NCI-H1092 (cell line): ENCODE results near the gene TNS1.

ENCODE experiments used
- DNase-seq: peaks from one replicate; lab custom pipeline; 2025; lab: John Stamatoyannopoulos, UW

Gene TNS1

DNA sequence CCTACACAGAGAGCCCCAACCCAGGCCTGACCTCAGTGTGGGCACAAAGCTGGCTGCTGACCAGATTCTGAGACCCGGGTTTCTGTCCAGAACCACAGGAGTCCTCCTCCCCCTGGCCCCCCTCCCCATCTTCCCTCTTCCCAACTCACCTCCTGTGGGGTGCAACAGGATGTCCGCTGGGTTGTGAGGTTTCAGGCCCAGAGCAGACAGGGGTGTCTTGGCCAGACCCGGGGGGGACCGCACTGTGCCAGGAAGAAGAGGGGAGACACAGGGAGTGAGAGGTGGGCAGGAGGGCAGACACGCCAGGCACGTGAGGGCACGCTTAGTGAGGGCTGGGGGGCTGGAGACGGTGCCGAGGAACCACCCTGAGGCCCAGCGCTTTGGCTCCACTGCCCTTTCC lies 171.5 kb downstream of the TNS1 start:
- no peak for DNase-seq

DNA sequence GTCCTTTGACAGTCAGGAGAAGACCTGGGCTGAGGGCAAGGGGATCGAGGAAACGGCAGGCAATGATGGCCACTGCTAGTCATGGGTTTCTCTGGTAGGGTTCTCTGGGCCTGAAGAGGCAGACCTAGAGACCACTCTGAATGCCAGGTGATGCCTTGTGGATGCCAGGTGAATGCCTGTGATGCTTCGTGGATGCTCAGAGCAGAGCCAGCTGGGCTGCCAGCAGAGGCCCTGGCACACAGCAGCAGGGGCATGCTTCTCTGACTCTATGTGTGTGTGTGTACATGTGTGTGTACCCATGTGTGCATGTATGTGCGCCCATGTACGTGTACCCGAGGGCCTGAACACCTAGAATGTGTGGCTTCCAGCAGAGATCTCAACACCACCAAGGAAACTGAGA lies 172.0 kb downstream of the TNS1 start:
- DNase-seq = no peak

DNA sequence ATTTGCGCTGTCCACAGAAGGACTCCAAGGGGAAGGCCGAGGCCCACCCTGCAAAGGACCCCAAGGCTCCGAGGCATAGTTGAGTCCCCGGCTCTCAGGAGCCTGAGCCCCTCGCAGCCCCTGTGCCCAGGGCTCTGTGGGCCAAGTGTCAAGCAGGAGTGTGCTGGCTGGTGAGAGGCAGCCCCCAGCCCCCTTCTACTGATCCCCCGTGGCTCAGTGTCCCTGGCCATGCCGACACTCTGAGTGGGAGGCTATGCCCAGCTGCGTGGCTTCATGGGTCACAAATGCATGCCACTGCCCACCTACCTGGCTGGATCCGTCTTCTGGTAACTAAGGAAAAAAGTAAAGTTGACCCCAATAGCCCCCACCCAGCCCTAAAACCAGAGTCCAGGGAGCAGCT lies 172.7 kb downstream of the TNS1 start:
- DNase-seq = no peak

DNA sequence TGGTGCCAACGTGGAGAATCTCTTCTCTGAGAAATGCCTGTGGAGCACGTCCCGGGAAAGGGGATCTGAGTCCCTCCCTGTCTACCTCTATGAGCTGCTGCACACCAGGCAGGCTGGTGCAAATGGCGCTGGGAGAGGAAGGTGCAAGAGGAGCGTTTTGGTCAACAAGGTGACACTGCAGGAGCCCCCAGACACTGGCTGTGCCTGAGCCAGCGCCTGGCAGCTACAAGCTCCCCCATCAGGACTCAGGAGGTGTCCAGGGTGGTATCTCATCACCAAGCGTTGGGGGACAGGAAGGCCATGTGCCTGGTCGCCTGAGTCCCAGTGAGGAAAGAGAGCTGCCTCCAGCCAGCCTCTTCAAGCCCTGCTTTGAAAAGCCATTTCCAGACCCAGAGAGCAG lies 173.4 kb downstream of the TNS1 start:
- no peak for DNase-seq

DNA sequence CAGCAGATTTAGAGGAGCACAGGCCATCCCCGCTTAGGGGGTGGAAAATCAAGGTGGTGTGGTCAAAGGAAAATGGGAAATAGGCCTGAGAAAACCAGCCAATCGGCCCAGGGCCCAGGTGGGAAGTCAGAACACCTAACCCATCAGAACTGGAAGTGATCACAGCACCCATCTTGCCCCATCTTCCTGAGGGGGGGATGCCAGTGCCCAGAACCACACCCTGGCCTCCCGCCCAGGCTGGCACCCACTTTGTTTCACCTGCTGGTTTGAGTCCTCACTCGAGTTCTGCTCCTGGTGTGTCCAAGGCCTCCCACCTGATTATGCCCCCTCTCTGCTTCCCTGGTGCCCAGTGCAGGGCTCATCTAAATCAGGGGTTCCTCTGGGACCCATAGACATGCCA lies 174.5 kb downstream of the TNS1 start:
- no peak for DNase-seq

DNA sequence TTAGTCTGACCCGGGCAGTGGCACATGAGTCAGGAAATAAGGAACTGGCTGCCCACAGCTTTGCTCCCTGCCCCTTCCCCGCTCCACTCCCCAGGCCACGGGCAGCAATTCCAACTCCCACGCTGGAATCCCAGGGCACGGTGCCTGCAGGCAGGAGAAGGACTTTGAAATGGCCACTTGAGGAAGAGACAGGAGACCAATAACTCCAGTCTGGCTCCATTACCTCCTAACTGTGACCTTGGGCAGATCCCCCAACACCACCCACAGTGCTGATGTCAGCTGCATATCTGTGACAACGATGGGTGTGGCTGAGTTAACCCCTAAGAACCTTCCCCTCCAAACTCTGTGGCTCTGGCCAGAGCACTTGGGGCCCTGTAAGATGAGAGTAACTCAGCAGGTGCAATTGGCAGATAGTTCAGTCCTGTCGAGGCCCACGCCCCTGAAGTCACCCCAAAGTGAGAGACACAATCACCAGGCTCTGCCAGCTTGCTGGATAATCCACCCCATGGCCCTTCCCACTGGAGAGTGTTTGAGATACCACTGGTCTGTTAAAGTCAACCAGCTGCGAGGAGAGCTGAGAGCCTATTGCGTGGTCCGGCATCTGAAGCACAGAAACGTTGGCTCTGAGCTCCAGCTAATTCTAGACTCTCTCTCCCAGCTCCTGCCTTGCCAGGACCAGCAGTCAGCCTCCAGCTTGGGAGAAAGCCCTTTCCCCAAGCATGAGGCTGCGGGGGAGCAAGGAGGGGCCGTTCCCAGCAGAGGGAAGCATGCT lies 175.2 kb downstream of the TNS1 start:
- DNase-seq = no peak

DNA sequence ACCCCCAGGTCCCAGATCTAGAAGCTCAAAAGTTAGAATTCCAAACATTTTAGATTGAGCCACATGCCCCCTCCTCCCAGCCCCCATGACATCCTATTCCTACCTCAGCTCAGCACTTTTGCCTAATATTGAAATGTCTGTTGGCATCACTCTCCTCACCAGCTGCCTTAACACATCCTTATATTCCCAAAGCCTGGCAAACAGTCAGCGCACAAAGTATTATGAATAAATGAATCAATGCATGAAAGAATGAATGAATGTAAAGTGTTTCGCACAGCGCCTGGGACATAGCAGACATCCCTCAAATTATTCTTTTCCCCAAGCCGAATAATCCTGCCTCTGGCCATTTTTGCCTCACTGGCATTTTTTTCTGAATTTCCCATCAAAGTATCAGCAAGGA lies 175.8 kb downstream of the TNS1 start:
- DNase-seq = no peak

DNA sequence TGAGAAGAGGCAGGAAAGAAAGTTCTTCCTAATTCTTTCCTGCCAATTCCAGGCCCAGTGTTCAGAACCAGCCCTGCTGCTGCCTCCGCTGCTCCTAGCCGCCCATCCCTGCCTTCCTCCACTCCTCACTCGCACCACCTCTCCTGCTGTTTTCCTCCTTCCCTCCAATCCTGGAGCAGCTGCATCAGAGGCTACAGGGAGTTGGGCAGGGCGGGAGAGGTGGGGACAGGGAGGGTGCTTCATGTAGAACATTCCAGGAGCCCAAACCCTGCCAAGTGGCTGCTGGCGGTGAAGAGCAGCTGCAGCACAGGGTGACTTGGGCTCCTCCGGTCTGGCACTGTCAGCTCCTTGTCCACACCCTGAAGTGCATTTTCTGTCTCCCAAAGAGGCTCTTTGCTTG lies 176.3 kb downstream of the TNS1 start:
- no peak for DNase-seq

DNA sequence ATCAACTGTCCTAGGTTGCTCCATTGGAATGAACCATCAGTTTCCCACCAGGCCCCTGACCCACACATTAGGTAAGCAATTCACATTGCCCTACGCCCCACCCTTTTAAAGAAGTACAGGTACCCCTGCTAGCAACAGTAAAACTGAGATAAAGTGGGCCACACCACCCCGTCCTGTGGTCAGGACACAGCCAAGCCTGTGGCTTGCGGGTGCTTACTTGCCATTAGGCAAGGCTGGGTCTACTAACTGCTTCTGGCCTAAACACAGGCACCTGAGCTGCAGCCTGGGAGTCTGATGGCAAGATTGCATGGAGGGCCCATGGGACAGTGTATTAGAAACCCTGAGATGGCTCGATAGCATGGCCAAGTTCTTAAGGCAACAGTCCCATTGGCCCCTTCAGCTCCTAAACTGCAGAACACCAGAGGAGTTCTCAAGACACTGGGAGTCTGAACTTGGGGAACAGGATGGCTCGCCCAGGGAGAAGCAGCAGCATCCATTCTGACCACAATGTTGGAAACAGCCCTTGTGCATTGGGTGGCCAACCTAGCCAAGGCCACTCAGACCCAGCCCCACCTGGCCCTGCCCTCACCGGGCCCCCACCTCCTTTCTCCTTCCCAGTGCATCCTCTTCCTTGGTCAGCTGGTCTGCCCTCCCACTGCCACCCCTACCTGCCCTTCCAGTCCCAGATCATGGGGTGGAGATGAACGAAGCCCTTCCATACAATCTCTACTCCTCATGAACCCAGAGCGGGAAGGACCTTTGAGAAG lies 177.1 kb downstream of the TNS1 start:
- DNase-seq = no peak

DNA sequence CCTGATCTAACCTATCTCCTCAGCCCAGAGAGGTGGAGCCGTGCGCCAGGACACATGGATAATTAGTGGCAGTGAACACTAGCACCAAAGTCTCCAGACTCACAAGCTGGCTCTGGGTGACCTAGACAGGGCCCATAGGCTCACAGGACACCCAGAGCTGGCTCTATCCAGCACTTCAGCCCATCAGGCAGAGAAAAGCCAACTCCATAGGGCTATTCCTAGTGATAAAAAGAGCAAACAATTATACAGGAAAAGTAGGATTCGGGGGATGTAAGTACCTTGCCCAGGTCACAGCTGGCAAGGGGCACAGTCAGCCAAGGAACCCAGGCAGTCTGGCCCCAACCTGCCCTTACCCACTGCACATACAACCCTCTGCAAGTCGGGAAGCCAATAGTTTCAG lies 178.6 kb downstream of the TNS1 start:
- DNase-seq = no peak

DNA sequence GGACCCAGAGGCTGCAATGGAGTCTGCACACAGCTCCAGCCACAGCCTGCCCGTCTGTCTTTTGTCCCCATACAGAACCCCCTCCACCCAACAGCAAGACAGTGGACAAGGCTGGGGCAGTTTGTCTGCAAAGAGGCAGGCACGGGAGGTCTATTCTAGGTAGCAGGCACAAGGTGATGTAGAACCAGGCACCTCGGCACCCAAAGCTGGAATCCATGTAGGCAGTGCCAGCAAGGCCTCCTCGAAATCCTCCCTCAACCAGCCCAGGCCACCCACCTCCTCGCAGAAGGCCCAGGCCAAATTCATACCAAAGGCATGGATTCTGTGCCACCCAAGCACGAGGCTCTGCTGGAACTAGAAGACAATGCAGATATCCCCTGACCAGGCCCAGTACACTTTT lies 179.2 kb downstream of the TNS1 start:
- DNase-seq = no peak

DNA sequence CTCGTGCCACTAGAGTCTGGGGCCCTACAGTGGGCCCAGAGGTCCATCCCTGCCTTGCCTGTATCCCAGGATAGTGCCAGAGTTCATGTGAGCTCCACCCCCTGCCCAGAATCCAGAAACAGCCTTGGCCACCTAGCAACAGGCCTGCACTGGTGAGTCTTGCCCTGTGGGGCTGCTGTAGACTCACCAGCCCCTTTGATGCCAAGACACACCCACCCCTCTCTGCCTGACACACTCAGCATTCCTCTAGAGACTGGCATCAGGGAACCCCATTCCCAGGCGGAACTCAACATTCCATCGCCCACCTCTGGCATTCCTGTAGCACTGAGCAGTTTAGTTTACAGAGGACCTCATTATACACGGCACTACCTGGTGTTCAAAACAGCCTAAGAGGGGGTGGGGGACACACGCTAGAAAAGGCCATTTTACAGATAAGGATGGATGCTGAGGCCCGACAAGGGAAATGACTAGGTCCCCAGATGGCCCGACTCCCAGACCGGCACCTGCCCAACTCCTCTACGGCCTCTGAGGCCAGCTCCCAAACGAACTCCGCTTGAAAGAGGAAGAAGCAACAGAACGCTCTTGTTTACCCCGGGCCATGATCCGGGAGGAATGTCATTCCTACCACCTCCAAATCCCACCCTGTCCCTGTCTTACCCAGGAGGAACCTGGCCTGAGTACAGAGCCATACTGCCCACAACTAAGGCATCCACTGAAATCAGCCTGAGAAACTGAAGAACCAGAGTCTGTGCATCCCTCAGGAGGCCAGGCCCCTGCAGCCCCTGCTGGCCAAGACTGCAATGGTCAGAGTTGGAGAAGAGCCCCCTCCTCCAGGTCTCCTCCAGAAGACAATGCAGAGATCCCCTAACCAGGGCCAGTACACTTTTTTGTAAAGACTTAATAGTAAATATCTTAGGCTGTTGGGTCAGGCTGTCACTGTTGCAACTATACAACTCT lies 180.2 kb downstream of the TNS1 start:
- no peak for DNase-seq

DNA sequence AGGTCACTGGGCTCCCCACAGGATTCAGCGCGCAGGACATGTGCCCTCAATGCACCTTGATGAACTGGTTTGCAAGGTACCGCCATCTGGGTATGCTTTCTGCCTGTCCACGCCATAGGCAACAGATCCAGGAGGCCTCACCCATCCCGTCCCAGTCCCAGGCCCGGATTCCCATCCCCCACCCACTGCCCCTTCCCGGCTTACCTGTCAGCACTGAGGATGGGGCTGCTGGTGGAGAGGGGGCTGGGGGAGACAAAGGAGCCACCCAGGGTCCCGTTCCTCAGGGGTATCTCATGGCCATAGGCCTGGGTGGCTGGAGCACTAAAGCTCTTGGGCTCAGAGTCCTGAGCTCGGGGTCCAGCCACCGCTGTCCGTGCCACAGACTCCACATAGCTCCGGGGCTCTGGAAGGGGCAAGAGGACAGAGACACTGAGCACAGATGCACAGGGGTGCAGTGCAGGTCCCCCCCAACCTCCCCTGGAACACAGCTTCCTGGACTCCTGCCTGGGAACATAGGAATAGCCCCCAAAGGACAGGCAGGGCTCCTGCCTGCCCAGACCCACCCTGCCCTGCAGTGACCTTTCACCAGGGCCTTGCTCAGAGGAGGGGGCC lies 181.2 kb downstream of the TNS1 start:
- DNase-seq = no peak

DNA sequence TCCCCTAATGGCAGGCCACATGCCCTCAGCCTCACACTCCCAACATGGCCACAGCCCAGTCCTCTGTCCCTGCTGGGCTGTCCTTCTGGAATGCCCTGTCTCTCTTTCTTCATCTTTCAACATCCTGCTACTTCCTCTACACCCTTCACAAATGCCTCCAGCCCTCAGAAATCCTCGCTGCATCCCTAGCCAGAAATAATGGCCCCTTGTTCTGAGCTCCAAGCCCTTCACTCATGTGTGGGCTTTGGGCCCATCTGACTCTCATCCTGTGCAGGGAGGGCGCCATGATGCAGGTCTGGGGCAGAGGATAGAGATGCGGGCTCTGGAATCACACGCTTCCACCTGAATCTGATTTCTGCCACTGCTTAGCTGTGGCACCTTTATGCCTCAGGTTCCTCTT lies 181.9 kb downstream of the TNS1 start:
- DNase-seq = no peak

DNA sequence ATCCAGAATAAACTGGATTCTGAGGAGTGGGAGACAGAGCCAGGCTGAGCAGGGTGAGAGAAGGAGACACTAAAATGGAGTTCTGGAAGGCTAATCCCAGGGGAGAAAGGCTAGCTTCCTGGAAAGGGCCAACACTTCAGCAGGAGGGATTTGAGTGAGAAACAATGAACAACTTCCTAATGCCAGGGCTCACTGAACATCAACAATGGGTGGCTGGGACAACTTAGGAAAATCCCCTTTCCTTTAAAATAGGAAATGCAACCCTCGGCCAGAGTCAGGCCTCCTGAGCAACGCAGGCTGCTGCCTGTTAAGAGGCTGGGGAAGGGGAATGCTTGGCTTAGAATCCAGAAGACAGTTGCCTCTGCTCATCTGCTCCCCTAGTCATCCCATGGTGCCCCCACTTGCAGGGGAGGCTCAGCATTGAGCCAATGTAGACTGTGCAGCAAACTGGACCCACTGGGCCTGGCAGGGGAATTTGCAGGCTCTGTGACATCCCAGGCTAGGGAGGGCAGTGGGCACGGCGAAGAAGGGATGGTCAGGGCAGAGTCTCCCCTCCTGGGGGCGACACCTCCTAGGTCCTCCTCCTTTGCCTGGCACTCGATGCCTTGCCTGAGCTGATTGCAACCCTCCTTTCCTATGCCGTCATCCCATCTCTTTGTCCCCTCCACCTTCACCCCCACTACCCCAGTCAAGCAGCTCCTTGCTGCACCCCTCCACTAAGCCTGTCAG lies 182.5 kb downstream of the TNS1 start:
- no peak for DNase-seq

DNA sequence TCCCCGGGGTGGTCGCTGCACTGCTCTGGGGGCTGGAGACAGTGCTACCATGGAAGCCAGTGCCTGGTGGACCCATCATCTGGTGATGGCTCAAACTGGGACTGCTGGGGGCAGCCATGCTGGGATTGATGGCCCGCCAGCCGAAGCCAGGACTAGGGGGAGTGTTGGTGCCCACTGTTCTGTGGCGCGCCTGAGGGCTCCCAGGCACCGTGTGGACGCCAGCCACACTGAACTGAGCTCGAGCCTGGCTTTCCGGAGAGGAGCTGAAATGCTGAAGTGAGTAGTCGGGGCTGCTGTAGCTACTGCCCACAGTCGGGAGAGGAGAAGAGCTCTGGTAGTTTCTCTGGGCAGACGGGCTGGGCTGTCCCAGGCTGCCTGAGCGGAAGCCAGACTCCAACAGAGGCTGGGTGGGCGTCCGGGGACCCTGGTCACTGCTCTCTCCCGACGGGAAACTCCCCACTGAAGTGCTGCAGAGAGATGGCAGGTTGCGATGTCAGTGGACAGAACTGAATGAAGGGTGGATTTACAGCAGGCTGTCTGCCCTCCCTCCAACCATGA lies 184.4 kb downstream of the TNS1 start:
- DNase-seq = no peak

DNA sequence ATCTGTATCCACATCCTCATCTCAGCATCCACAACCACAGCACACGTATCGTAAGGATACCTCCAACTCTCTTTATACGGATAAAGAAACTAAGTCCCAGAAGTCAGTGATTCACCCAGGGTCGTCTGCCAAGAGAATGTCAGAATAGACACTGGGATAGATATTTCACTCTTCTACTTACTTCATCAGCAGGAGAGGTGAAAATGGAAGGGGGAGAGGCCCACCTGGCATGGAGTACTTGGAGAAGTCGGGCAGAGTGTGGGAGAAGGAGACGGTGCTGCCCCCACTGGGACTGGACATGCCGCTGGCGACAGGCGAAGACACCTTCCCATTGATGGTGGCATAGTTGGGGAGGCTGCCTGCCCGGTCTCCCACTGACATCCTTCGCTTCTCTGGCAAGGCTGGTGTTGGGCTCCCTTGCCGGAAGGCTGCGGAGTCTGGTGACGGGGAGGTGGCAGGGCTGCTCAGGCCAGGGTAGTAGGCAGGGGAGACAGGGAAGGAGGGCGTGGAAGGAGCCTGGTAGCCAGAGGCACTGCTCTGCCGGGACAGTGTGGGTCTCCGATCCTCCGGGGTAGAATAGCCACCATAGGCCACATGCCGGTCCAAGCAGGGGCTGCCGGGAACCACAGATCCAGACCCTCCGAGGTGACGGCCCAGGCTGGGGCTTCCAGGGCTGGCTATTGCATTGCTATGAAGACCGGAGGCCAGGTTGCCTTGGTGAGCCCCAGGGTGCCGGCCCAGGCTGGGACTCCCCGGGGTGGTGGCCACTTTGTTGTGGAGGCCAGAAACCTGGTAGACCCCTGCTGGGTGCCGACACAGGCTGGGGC lies 185.1 kb downstream of the TNS1 start:
- no peak for DNase-seq

DNA sequence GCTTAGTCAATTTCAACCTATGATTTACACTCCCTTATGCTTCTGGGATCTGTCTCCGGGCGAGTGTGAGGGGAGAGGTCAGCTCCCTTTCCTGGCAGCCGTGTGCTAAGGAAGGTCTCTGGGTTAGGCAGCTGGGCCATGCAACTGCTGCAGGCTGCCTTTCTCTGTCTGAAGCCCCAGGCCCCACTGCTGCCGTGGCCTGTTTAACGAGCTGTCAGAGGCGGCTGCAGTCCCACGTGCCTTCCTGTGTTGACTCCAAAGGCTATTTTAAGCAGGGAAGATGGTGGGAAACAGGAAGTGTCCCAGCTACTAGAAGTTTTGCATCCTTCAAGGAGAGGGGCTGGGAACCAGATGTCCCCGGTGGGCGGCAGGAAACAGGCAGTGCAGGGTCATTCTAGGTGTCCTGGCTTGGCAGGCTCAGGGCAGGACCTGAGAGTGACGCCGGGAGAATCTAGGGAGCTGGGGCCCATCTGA lies 186.4 kb downstream of the TNS1 start:
- no peak for DNase-seq

DNA sequence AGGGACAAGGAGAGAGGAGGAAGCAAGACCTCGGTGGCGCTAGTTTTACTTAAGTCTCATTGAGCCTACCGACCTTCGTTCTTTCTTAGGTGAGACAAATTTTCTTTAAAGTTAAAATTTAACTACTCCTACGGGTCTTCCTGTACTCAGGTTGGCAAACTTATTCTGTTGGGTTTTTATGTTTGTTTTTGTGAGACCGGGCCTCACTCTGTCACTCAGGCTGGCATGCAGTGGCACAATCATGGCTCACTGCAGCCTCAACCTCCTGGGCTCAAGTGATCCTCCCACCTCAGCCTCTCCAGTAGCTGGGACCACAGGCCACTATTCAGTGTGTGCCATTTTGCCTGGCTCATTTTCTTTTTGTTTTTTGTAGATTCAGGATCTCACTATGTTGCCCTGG lies 189.0 kb downstream of the TNS1 start:
- DNase-seq = no peak

DNA sequence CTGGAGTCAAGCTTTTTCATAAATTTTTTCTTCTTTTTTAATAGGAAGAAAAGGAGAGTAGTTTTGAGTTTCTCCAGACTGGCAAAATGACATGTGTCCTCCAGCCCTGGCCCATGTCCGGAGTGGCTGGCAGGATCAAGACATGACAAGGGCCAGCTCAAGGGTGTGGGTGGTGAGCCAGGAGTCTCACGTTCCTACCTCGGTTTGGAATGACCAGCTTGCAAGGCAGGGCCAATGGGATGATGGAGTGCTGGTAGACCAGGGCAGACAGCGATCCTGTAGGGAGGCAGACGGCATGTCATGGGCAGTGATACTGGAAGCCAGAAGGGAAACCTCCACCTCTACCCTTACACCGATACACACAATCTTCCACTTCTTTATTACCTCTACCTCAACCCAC lies 190.6 kb downstream of the TNS1 start:
- DNase-seq = no peak
